Posterior vena cava (tissue), 2 donors: ENCODE data around the gene KIR2DL4. TPM values are rescaled to one million over a fixed set of nuclear protein-coding genes. Genes with fewer than 3 reads are reported as not detected.
"Not testable (repeated sequence)": the region's sequence is repeated elsewhere in the genome, so short reads cannot be mapped to it uniquely, and the experiment has no call there.

Source experiments
- DNase-seq: peaks from one replicate; pipeline ENCODE4 v3.0.0-alpha.2; 2020; ENCODE audit warnings: low spot score
- intact Hi-C, 2 donors: fragments of 100-400 bp; cut with DNase I; formaldehyde crosslinking; loops; one replicate each; pipeline versions ENCODE4 v1.14.1 to v1.14.2; 2022 to 2023
- long read RNA-seq, 2 donors: library from polyadenylated mRNA; unstranded; transcript quantifications; one replicate each; pipeline ENCODE4 v2.0.0, GENCODE V29; 2020 to 2021
- total RNA-seq, 2 donors: library from RNA; stranded (reverse); fragmentation: NEBNext Ultra II Directional; extraction: Animal tissue kit (Norgen Biotek cat#: 25700); gene quantifications; one replicate each; pipeline ENCODE4 v1.2.1, GENCODE V29; 2021
- donor health status: DM: yes; HTN: yes; CAD: no.
- donor health status: DM: yes; HTN: yes; CAD: no.

KIR2DL4 gene
- under 1 TPM in 1 of 2 donors, not detected in 1; 0.37 TPM for total RNA-seq
- long read RNA-seq, donor 1: 0 reads
- long read RNA-seq, donor 2: 0 reads

GRCh38 chr19:54803410-54803809 is at the start of gene KIR2DL4:
KIR2DL4 (plus strand) TSS chr19:54803610; CDS start chr19:54803652, 42 bp downstream.
- no peak for DNase-seq
- intact Hi-C loops: no loop called here

GRCh38 chr19:54756204-54757110 is 47.0 kb upstream of the KIR2DL4 start:
- DNase-seq, intact Hi-C loops: not testable (repeated sequence)

GRCh38 chr19:54758577-54758976 is 44.8 kb upstream of the KIR2DL4 start:
- DNase-seq, intact Hi-C loops: not testable (repeated sequence)

- intact Hi-C loops, DNase-seq: not testable (repeated sequence)
These were observed 39.2 kb upstream of the KIR2DL4 start for GRCh38 chr19:54764219-54764618.

- DNase-seq, intact Hi-C loops: not testable (repeated sequence)
These were observed 36.9 kb upstream of the KIR2DL4 start for GRCh38 chr19:54766464-54766863.

GRCh38 chr19:54769646-54770045 is 33.8 kb upstream of the KIR2DL4 start, which contains the start of gene KIR2DL1:
KIR2DL1 (plus strand) TSS chr19:54769793; CDS start chr19:54769851, 58 bp downstream.
- DNase-seq, intact Hi-C loops: not testable (repeated sequence)

- intact Hi-C loops, DNase-seq: not testable (repeated sequence)
These were observed 32.9 kb upstream of the KIR2DL4 start for GRCh38 chr19:54770511-54770910.

GRCh38 chr19:54771018-54771960 is 32.1 kb upstream of the KIR2DL4 start:
- DNase-seq, intact Hi-C loops: not testable (repeated sequence)

GRCh38 chr19:54772666-54773065 is 30.7 kb upstream of the KIR2DL4 start:
- intact Hi-C loops, DNase-seq: not testable (repeated sequence)

GRCh38 chr19:54775095-54775815 is 28.2 kb upstream of the KIR2DL4 start:
- DNase-seq, intact Hi-C loops: not testable (repeated sequence)

- DNase-seq, intact Hi-C loops: not testable (repeated sequence)
These were observed 27.6 kb upstream of the KIR2DL4 start for GRCh38 chr19:54775830-54776229.

- DNase-seq, intact Hi-C loops: not testable (repeated sequence)
These were observed 25.6 kb upstream of the KIR2DL4 start for GRCh38 chr19:54777851-54778250.

GRCh38 chr19:54778896-54779295 is 24.5 kb upstream of the KIR2DL4 start:
- intact Hi-C loops, DNase-seq: not testable (repeated sequence)

GRCh38 chr19:54782916-54783315 is 20.5 kb upstream of the KIR2DL4 start:
- intact Hi-C loops, DNase-seq: not testable (repeated sequence)

GRCh38 chr19:54786091-54786723 is 17.2 kb upstream of the KIR2DL4 start:
- intact Hi-C loops: not testable (repeated sequence)
- DNase-seq: peak; percentile 62

- DNase-seq, intact Hi-C loops: not testable (repeated sequence)
These were observed 15.3 kb upstream of the KIR2DL4 start for GRCh38 chr19:54788154-54788553.

GRCh38 chr19:54790711-54791110 is 12.7 kb upstream of the KIR2DL4 start:
- intact Hi-C loops: no loop called here
- no peak for DNase-seq

GRCh38 chr19:54791476-54791875 is 11.9 kb upstream of the KIR2DL4 start:
- intact Hi-C loops: no loop called here
- no peak for DNase-seq
